ENCODE results near the gene HOXC5.

The HOXC5 gene

GRCh38 chr12:54021432-54022013 lies 11.3 kb upstream of the HOXC5 start:
- DNase-seq, result no peak

GRCh38 chr12:54022960-54023884 lies 9.6 kb upstream of the HOXC5 start:
- DNase-seq, result no peak

GRCh38 chr12:54024127-54024526 lies 8.7 kb upstream of the HOXC5 start:
- no peak for DNase-seq

- no peak for DNase-seq
These were observed 8.1 kb upstream of the HOXC5 start for GRCh38 chr12:54024581-54025305.

- no peak for DNase-seq
These were observed 7.1 kb upstream of the HOXC5 start for GRCh38 chr12:54025499-54026405.

GRCh38 chr12:54026640-54027441 lies 6.0 kb upstream of the HOXC5 start:
- DNase-seq, result no peak

- no peak for DNase-seq
These were observed 5.4 kb upstream of the HOXC5 start for GRCh38 chr12:54027442-54027786.

- no peak for DNase-seq
These were observed 4.3 kb upstream of the HOXC5 start, which contains the start of gene HOXC6 for GRCh38 chr12:54028314-54029201. TSS of gene HOXC6 (plus strand) at chr12:54028440. CDS start at chr12:54028522, 82 bp downstream.

GRCh38 chr12:54029529-54030441 lies 3.1 kb upstream of the HOXC5 start:
- DNase-seq, result no peak

- DNase-seq, result no peak
These were observed 2.4 kb upstream of the HOXC5 start for GRCh38 chr12:54030442-54030801.

- DNase-seq, result no peak
These were observed 1.9 kb upstream of the HOXC5 start for GRCh38 chr12:54030889-54031471.

- DNase-seq, result no peak
These were observed 1.4 kb upstream of the HOXC5 start for GRCh38 chr12:54031480-54031879.

- DNase-seq, result no peak
These were observed 697 bp upstream of the HOXC5 start for GRCh38 chr12:54032086-54032619.

GRCh38 chr12:54033106-54033979 lies 493 bp downstream of the HOXC5 start:
- no peak for DNase-seq

- DNase-seq, result no peak
These were observed 1.3 kb downstream of the HOXC5 start for GRCh38 chr12:54033980-54034784.

- no peak for DNase-seq
These were observed 2.0 kb downstream of the HOXC5 start for GRCh38 chr12:54034785-54035310.
